Measurements from ENCODE around the gene AMIGO3.
"Not testable (repeated sequence)": the region's sequence is repeated elsewhere in the genome, so short reads cannot be mapped to it uniquely, and the experiment has no call there.

The AMIGO3 gene

DNA sequence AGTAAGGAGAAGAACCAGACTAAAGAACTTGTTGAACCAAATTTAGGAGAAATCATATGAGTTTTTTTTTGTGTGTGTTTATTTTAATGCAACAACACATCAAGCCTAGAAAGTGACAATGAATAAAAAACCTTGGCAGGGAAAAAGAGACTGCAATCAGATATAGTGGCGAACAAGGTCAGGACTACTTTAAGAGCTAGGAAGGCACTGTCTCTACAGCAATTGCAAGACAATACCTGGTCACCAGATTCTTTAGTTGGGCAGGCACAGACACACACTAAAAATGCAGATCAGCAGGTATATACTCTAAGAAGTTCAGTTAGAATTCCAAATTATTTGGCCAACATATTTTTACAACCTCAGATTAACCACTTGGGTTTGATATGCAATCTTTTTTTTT is 35.1 kb upstream of the AMIGO3 start:
- ChIA-PET POLR2A (ENCODE audit: low non-redundant PET) (no interaction called here), CTCF (interaction anchor here (0.6 to 0.8 kb wide), 2 partner anchors 48 to 188 kb away, joined by 3 to 5 read pairs; no protein-coding TSS in a partner anchor)
- TF ChIP-seq, protein P1, sequence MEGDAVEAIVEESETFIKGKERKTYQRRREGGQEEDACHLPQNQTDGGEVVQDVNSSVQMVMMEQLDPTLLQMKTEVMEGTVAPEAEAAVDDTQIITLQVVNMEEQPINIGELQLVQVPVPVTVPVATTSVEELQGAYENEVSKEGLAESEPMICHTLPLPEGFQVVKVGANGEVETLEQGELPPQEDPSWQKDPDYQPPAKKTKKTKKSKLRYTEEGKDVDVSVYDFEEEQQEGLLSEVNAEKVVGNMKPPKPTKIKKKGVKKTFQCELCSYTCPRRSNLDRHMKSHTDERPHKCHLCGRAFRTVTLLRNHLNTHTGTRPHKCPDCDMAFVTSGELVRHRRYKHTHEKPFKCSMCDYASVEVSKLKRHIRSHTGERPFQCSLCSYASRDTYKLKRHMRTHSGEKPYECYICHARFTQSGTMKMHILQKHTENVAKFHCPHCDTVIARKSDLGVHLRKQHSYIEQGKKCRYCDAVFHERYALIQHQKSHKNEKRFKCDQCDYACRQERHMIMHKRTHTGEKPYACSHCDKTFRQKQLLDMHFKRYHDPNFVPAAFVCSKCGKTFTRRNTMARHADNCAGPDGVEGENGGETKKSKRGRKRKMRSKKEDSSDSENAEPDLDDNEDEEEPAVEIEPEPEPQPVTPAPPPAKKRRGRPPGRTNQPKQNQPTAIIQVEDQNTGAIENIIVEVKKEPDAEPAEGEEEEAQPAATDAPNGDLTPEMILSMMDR (conservative IDR thresholded peaks at IDR 0.05; ENCODE audit: low read depth) = no peak
- no peak for DNase-seq (ENCODE audit: low spot score)
- no peak overlapping the region for H3K27ac ChIP-seq

DNA sequence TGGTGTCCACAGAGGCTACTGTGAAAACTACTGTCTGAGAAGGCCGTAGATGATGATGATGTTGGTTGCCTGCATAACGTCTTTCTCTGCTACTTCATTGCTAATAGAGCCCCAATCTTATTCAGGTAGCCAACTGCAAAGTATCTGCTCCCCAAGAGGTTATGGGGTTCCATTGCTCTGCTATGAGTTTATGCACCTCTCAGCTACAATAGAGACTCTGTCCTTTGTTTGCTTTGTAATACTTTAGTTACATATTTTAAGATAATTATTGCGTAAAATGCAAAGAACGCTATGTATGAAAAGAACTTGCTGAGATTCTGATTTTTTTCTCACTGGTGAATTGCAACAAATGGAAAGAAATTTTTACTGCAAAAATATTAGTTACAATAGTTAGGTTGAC is 32.0 kb upstream of the AMIGO3 start:
- no peak overlapping the region for H3K27ac ChIP-seq
- TF ChIP-seq, protein P1 (conservative IDR thresholded peaks at IDR 0.05; ENCODE audit: low read depth) = no peak
- CTCF ChIA-PET = no interaction called here

DNA sequence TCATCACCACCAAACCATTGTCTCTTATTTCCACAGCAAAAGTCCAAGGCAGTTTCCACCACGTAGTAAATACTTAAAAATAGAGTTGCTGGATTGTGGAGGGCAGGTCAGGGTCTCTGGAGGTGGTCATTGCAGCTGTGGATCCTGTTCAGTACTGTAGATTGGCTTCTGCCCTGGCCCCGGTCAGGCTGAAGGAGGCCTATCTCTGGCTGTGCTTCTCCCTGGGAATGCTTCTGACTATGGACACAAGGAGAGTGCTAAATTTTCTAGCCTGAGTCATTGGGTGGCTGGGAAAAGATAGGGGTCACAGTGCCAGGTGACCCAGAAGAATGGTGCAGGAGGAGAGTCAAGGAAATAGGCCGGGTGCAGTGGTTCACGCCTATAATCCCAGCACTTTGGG is 30.6 kb upstream of the AMIGO3 start:
- TF ChIP-seq, protein P1 (conservative IDR thresholded peaks at IDR 0.05; ENCODE audit: low read depth) = no peak
- DNase-seq (ENCODE audit: low spot score) = no peak
- H3K27ac ChIP-seq = peak overlapping the region; percentile 3; the same call in 1 of the 2 replicates
- ChIA-PET POLR2A (ENCODE audit: low non-redundant PET) (no interaction called here), CTCF (interaction anchor here (0.6 kb wide), 1 partner anchor 216 kb away, joined by 3 read pairs; no protein-coding TSS in a partner anchor)

More for the DNA sequence above, 32.0 kb upstream of the AMIGO3 start:
- POLR2A ChIA-PET (ENCODE audit: low non-redundant PET) = no interaction called here
- no peak for DNase-seq (ENCODE audit: low spot score)

DNA sequence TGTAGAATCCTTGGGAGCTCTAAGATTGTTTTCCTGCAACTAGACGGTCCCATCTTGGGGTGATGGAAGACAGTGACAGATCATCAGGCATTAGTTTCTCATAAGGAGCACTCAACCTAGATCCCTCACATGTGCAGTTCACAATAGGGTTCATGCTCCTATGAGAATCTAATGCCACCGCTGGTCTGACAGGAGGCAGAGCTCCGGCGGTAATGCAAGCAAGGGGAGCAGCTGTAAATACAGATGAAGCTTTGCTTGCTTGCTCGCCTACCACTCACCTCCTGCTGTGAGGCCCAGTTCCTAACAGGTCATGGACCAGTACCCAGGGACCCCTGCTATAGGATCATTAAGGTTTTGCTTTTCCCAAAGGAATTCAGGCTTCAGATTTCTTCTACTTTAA is 29.4 kb upstream of the AMIGO3 start:
- DNase-seq (ENCODE audit: low spot score); POLR2A ChIA-PET (ENCODE audit: low non-redundant PET); H3K27ac ChIP-seq: not testable (repeated sequence)
- CTCF ChIA-PET = interaction anchor here (0.7 kb wide), 1 partner anchor 797 kb away, joined by 5 read pairs; no protein-coding TSS in a partner anchor

DNA sequence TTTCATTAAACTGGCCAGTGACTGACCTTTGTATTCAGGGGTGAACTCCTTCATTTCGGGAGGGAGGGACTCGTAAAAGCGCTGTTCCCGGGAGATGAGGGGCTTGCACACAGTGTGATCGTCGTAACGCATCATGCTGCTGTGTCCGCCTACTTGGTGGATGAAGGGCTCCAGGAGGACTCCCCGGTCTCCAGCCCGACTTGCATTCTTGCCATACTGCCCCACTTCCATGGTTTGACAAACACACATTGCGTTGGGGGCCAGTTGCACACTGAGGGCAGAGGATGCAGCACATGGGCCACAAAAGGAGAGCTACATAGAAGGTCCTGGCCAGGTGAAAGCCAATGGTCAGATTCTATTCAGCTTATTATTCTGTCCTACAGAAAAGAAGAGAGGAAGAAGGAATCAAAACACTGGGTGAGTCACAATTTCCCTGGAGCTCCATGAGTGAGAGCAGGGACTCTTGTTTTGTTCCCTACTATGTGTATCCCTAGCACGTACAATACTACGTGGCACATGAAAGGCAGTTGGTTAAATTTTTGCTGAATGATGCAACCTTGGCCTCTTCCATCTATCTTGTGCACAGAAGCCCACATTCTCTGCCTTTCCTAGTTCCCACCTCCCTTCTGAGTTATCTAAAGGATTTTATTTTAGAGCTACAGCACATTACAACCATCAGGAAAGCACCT is 28.5 kb upstream of the AMIGO3 start:
- ChIA-PET CTCF (no interaction called here), POLR2A (ENCODE audit: low non-redundant PET) (no interaction called here)
- no peak for DNase-seq (ENCODE audit: low spot score)
- TF ChIP-seq, protein P1 (conservative IDR thresholded peaks at IDR 0.05; ENCODE audit: low read depth) = no peak
- peak overlapping the region; percentile 35; the same call in 1 of the 2 replicates for H3K27ac ChIP-seq

DNA sequence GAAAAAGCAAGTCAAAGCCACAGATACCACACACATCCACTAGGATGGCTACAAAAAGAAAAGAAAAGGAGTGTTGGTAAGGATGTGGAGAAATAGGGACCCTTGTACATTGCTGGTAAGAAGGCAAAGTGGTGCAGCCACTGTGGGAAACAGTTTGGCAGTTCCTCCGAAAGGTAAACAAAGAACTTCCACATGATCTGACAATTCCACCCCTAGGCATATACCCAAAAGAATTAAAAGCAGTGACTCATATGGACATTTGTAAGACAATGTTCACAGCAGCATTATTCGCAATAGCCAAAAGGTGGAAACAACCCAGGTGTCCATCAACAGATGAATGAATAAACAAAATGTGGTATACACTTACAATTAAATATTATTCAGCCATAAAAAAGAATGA is 26.5 kb upstream of the AMIGO3 start:
- no peak overlapping the region for H3K27ac ChIP-seq
- peak; percentile 40 for DNase-seq (ENCODE audit: low spot score)
- ChIA-PET CTCF (no interaction called here), POLR2A (ENCODE audit: low non-redundant PET) (interaction anchor here (0.7 kb wide), 1 partner anchor 73 kb away, joined by 4 read pairs; no protein-coding TSS in a partner anchor)
- TF ChIP-seq, protein P1 (conservative IDR thresholded peaks at IDR 0.05; ENCODE audit: low read depth) = no peak

DNA sequence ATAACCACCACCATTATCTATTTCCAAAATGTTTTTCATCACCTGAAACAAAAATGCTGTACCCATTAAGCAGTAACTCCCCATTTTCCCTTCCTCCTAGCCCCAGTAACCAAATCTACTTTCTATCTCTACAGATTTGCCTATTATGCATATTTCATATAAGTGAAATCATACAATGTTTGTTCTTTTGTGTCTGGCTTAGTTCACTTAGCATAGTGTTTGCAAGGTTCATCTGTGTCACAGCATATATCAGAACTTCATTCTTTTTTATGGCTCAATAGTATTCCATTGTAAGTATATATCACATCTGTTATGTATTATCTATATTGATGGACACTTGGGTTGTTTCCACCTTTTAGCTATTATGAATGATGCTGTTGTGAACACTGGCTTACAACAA is 20.9 kb upstream of the AMIGO3 start:
- ChIA-PET CTCF (no interaction called here), POLR2A (ENCODE audit: low non-redundant PET) (no interaction called here)
- no peak overlapping the region for H3K27ac ChIP-seq
- no peak for DNase-seq (ENCODE audit: low spot score)
- TF ChIP-seq, protein P1 (conservative IDR thresholded peaks at IDR 0.05; ENCODE audit: low read depth) = no peak

Data from RWPE1 (cell line).